Brain microvascular endothelial cell (primary cell): ENCODE measurements around the gene PTGR3.

ENCODE experiments used
- DNase-seq: peaks from one replicate; pipeline ENCODE4 v3.0.0-alpha.2; 2020
- H3K27ac ChIP-seq: fragments of 250-450 bp; sonication (Bioruptor Pico); 2 replicates; pipeline ENCODE4 v1.5.1; 2020; ENCODE audit warnings: mild to moderate bottlenecking, moderate library complexity
- H3K27me3 ChIP-seq: fragments of 250-450 bp; sonication (Bioruptor Pico); replicated peaks from 2 replicates; pipeline ENCODE4 v1.5.1; 2020; ENCODE audit warnings: mild to moderate bottlenecking
- H3K36me3 ChIP-seq: fragments of 250-450 bp; sonication (Bioruptor Pico); replicated peaks from 2 replicates; pipeline ENCODE4 v1.5.1; 2020; ENCODE audit warnings: mild to moderate bottlenecking
- H3K4me3 ChIP-seq: 2 replicates; pipeline ENCODE4 v1.5.1; 2011; ENCODE audit warnings: low read depth, mild to moderate bottlenecking, control low read depth, low read length, moderate library complexity
- CTCF ChIP-seq: IDR thresholded peaks from 2 replicates; pipeline ENCODE4 v1.5.1; 2011; ENCODE audit warnings: low read depth, mild to moderate bottlenecking, moderate library complexity, low read length, control low read depth, inconsistent platforms; ENCODE audit errors: missing control alignments
- in situ Hi-C: cut with HindIII; loops from 2 replicates; pipeline ENCODE4 v1.10.0; 2017; ENCODE audit warnings: low sequenced_read_pairs, low pct_ligation_motif_present

Gene PTGR3

GRCh38 chr18:75220551-75221355 is 11.8 kb upstream of the PTGR3 start:
- H3K36me3 ChIP-seq = no peaks in the 10 kb centered on the region
- no peak for TF ChIP-seq CTCF
- H3K4me3 ChIP-seq = no peak overlapping the region
- no peak for DNase-seq
- in situ Hi-C loops = no loop called here
- H3K27me3 ChIP-seq = no peaks in the 10 kb centered on the region
- H3K27ac ChIP-seq = no peak overlapping the region

- H3K4me3 ChIP-seq = no peak overlapping the region
These were observed 10.9 kb upstream of the PTGR3 start for GRCh38 chr18:75219745-75220375.

GRCh38 chr18:75218065-75218923 is 9.4 kb upstream of the PTGR3 start:
- Histone ChIP-seq H3K27ac (no peak overlapping the region), H3K27me3 (no peaks in the 10 kb centered on the region), H3K4me3 (no peak overlapping the region), H3K36me3 (no peaks in the 10 kb centered on the region)
- no peak for DNase-seq
- no peak for TF ChIP-seq CTCF
- in situ Hi-C loops = no loop called here

More at GRCh38 chr18:75219745-75220375, 10.9 kb upstream of the PTGR3 start:
- DNase-seq = no peak
- in situ Hi-C loops = no loop called here
- Histone ChIP-seq H3K27me3 (no peaks in the 10 kb centered on the region), H3K36me3 (no peaks in the 10 kb centered on the region), H3K27ac (no peak overlapping the region)
- no peak for TF ChIP-seq CTCF

- Histone ChIP-seq H3K36me3 (no peaks in the 10 kb centered on the region), H3K27ac (no peak overlapping the region), H3K27me3 (no peaks in the 10 kb centered on the region), H3K4me3 (no peak overlapping the region)
- no peak for TF ChIP-seq CTCF
- no peak for DNase-seq
- in situ Hi-C loops = no loop called here
These were observed 8.2 kb upstream of the PTGR3 start for GRCh38 chr18:75216911-75217689.

GRCh38 chr18:75216212-75216910 is 7.4 kb upstream of the PTGR3 start:
- H3K36me3 ChIP-seq = no peaks in the 10 kb centered on the region

More at GRCh38 chr18:75216212-75216910, 7.4 kb upstream of the PTGR3 start:
- Histone ChIP-seq H3K27ac (no peak overlapping the region), H3K4me3 (no peak overlapping the region), H3K27me3 (no peaks in the 10 kb centered on the region)
- DNase-seq = no peak
- no peak for TF ChIP-seq CTCF
- in situ Hi-C loops = no loop called here
